SK-N-SH (cell line): ENCODE results near the gene PIK3CG. TPM values are rescaled to one million over a fixed set of nuclear protein-coding genes. Genes with fewer than 3 reads are reported as not detected.

Source experiments
- CTCF ChIA-PET: fragments of 300-600, 350-600 bp; formaldehyde crosslinking; extraction: SDS; loops from one replicate; lab custom pipeline; 2021; lab: Yijun Ruan, JAX
- POLR2A ChIA-PET: fragments of 350-600 bp; sonication (Branson Sonifier 250); formaldehyde crosslinking; extraction: SDS; loops from one replicate; lab custom pipeline; 2020; ENCODE audit warnings: antibody characterized with exemption, inconsistent platforms; lab: Yijun Ruan, JAX
- DNase-seq: peaks from one replicate; pipeline ENCODE4 v3.0.0; 2012
- H2AFZ ChIP-seq: fragments of 200-600 bp; sonication (generic); 2 replicates; pipeline ENCODE4 v1.8.1; 2016; ENCODE audit warnings: antibody characterized with exemption, mild to moderate bottlenecking, low read depth
- H3F3A ChIP-seq: fragments of 200-600 bp; sonication (generic); replicated peaks from 2 replicates; pipeline ENCODE3; 2016; ENCODE audit warnings: antibody characterized with exemption, mild to moderate bottlenecking; ENCODE audit not compliant: insufficient read depth
- H3K27ac ChIP-seq, 2 experiments: fragments of 200-500 bp in 1 of 2; fragments of 200-600 bp in 1 of 2; sonication (Bioruptor generic) in 1 of 2; sonication (generic), shearing (Covaris generic) in 1 of 2; 2 replicates each; pipeline versions ENCODE4 v1.5.1 to v1.6.1; 2014 to 2016; ENCODE audit warnings: low read depth in 2 of 2, inconsistent platforms in 1 of 2, low read length in 1 of 2, mild to moderate bottlenecking in 1 of 2, mixed read lengths in 1 of 2
- H3K27me3 ChIP-seq: fragments of 200-600 bp; sonication (generic), shearing (Covaris generic); 2 replicates; pipeline ENCODE4 v1.6.1; 2016; ENCODE audit warnings: mixed run types; ENCODE audit not compliant: insufficient read depth
- H3K36me3 ChIP-seq, 2 experiments: fragments of 200-500 bp in 1 of 2; fragments of 200-600 bp in 1 of 2; sonication (Bioruptor generic) in 1 of 2; sonication (generic) in 1 of 2; replicated peaks in 1 of 2; 2 replicates each; pipeline versions ENCODE3 to v1.5.1; 2014 to 2016; ENCODE audit warnings: low read length in 1 of 2, mild to moderate bottlenecking in 1 of 2; ENCODE audit not compliant: insufficient read depth in 2 of 2, control insufficient read depth in 1 of 2
- H3K4me1 ChIP-seq, 2 experiments: fragments of 200-500 bp in 1 of 2; fragments of 200-600 bp in 1 of 2; sonication (Bioruptor generic) in 1 of 2; sonication (generic), shearing (Covaris generic) in 1 of 2; 2 replicates each; pipeline versions ENCODE4 v1.5.1 to v1.6.1; 2014 to 2016; ENCODE audit warnings: low read depth in 1 of 2, low read length in 1 of 2, mixed run types in 1 of 2; ENCODE audit not compliant: insufficient read depth in 2 of 2, control insufficient read depth in 1 of 2
- H3K4me2 ChIP-seq: fragments of 200-600 bp; sonication (generic), shearing (Covaris generic); 2 replicates; pipeline ENCODE4 v1.6.1; 2017; ENCODE audit warnings: mixed run types
- H3K4me3 ChIP-seq, 2 experiments: fragments of 200-500 bp in 1 of 2; fragments of 200-600 bp in 1 of 2; sonication (Bioruptor generic) in 1 of 2; sonication (generic), shearing (Covaris generic) in 1 of 2; 2 replicates each; pipeline versions ENCODE4 v1.5.1 to v1.8.1; 2014 to 2016; ENCODE audit warnings: low read depth in 2 of 2, inconsistent platforms in 1 of 2, low read length in 1 of 2, mild to moderate bottlenecking in 1 of 2, mixed read lengths in 1 of 2, moderate library complexity in 1 of 2
- H3K79me2 ChIP-seq: fragments of 200-600 bp; sonication (generic); 2 replicates; pipeline ENCODE4 v1.8.1; 2017; ENCODE audit warnings: mild to moderate bottlenecking; ENCODE audit not compliant: insufficient read depth
- H3K9ac ChIP-seq: fragments of 200-600 bp; sonication (generic); 2 replicates; pipeline ENCODE4 v1.6.1; 2017; ENCODE audit warnings: mixed run types
- H3K9me2 ChIP-seq: fragments of 200-600 bp; sonication (generic); 2 replicates; pipeline ENCODE4 v1.6.1; 2017; ENCODE audit warnings: mixed run types
- H3K9me3 ChIP-seq: fragments of 200-600 bp; sonication (generic); 2 replicates; pipeline ENCODE4 v1.6.1; 2017; ENCODE audit warnings: mixed run types, mild to moderate bottlenecking, moderate library complexity
- H4K20me1 ChIP-seq: fragments of 200-600 bp; sonication (generic); 2 replicates; pipeline ENCODE4 v1.6.1; 2017; ENCODE audit warnings: mild to moderate bottlenecking, mixed run types; ENCODE audit not compliant: insufficient read depth
- CHD2 ChIP-seq: fragments of 150-350 bp; IDR thresholded peaks from 2 replicates; pipeline ENCODE4 v1.6.1; 2018; ENCODE audit warnings: low read length; ENCODE audit not compliant: partially characterized antibody
- EP300 ChIP-seq, 2 experiments: IDR thresholded peaks; 2 replicates each; pipeline versions ENCODE4 v1.4.0 to v1.6.1; 2012; ENCODE audit warnings: borderline replicate concordance in 1 of 2, low read depth in 1 of 2, low read length in 1 of 2
- FOSL2 ChIP-seq: IDR thresholded peaks from 2 replicates; pipeline ENCODE4 v1.4.0; 2012; ENCODE audit warnings: low read depth, mild to moderate bottlenecking, moderate library complexity, borderline replicate concordance
- GABPA ChIP-seq: IDR thresholded peaks from 2 replicates; pipeline ENCODE4 v1.4.0; 2012; ENCODE audit warnings: low read depth, mild to moderate bottlenecking
- GATA2 ChIP-seq: sonication (generic); formaldehyde crosslinking; IDR thresholded peaks from 2 replicates; pipeline ENCODE4 v1.5.0; 2020; ENCODE audit warnings: mild to moderate bottlenecking, missing genetic modification reagents
- JUND ChIP-seq: IDR thresholded peaks from 2 replicates; pipeline ENCODE4 v1.4.0; 2012
- MEF2A ChIP-seq: IDR thresholded peaks from 2 replicates; pipeline ENCODE4 v1.4.0; 2012; ENCODE audit warnings: low read depth, borderline replicate concordance
- NRF1 ChIP-seq: IDR thresholded peaks from 2 replicates; pipeline ENCODE4 v1.6.1; 2012; ENCODE audit warnings: low read depth, mild to moderate bottlenecking, low read length
- POLR2AphosphoS5 ChIP-seq: IDR thresholded peaks from 2 replicates; pipeline ENCODE4 v1.6.1; 2012; ENCODE audit warnings: low read depth, low read length
- RAD21 ChIP-seq: IDR thresholded peaks from 2 replicates; pipeline ENCODE4 v1.6.1; 2012; ENCODE audit warnings: mild to moderate bottlenecking, low read length
- RCOR1 ChIP-seq: fragments of 150-350 bp; IDR thresholded peaks from 2 replicates; pipeline ENCODE4 v1.6.1; 2017; ENCODE audit warnings: antibody characterized with exemption, low read length
- RFX5 ChIP-seq: IDR thresholded peaks from 2 replicates; pipeline ENCODE4 v1.6.1; 2012; ENCODE audit warnings: mild to moderate bottlenecking, improper control_type of control experiment, low read length
- RXRA ChIP-seq: IDR thresholded peaks from 2 replicates; pipeline ENCODE4 v1.4.0; 2012; ENCODE audit warnings: low read depth, mild to moderate bottlenecking, borderline replicate concordance
- SIN3A ChIP-seq: IDR thresholded peaks from 2 replicates; pipeline ENCODE4 v1.6.1; 2012; ENCODE audit warnings: low read depth, mild to moderate bottlenecking, low read length, moderate library complexity, borderline replicate concordance
- SMC3 ChIP-seq: IDR thresholded peaks from 2 replicates; pipeline ENCODE4 v1.6.1; 2012; ENCODE audit warnings: low read depth, low read length, improper control_type of control experiment
- TCF12 ChIP-seq: IDR thresholded peaks from 2 replicates; pipeline ENCODE4 v1.4.0; 2012
- TEAD4 ChIP-seq: IDR thresholded peaks from 2 replicates; pipeline ENCODE4 v1.4.0; 2012; ENCODE audit warnings: mild to moderate bottlenecking, borderline replicate concordance; ENCODE audit not compliant: insufficient read depth
- WGBS: methylation state at CpG from one replicate; pipeline ENCODE4 v1.1.6; 2017; ENCODE audit warnings: low lambda C conversion rate; 5-methylcytosine and 5-hydroxymethylcytosine counted together
- polyA plus RNA-seq, 3 experiments: library from polyadenylated mRNA; depleted of rRNA; stranded (reverse); fragments of >200 nt; gene quantifications; 2 replicates each; pipeline ENCODE4 v1.2.3, GENCODE V29; 2012
- TF ChIP-seq, protein P1 (sequence below): fragments of 200-600 bp; sonication (generic); IDR thresholded peaks from 2 replicates; pipeline ENCODE4 v1.6.1; 2017; ENCODE audit warnings: antibody characterized with exemption, mild to moderate bottlenecking, moderate library complexity
- TF ChIP-seq, protein P2 (sequence below): IDR thresholded peaks from 2 replicates; pipeline ENCODE4; 2012

Gene PIK3CG
- polyA plus RNA-seq, 1 of the 3 experiments (the other 2 are of a cell fraction), result not detected

DNA sequence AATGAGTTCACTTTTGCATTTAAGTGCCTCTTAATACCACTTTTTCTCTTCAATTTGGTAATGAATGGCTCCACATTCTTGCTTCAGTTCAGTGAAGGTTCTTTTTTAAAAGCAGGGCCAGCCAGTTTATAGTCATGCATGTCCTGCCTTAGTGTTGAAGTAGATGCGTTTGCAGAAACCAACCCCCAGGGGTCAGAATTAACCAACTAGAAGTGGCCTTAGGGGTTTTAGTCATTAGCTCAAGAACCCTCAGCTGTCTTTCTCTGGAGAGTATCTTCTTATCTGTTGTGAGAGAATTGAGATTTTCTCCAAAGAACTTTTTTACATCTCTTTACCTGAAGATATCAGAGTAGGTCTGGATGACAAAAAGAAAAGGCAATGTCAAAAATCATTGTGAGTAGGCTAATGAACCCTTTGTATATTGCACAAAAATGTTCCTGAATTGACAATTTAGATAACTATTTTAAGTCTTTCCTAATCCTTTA lies 82.2 kb downstream of the PIK3CG start:
- Histone ChIP-seq H3K9me3 (no peaks in the 10 kb centered on the region), H3K4me1 (peaks cover 0 to under 1% of the 10 kb centered on the region in 2 experiments; a peak in 1 of 4 replicates), H3K4me3 (no peak overlapping the region), H3K27me3 (no peaks in the 10 kb centered on the region), H4K20me1 (no peaks in the 10 kb centered on the region), H3F3A (no peaks in the 10 kb centered on the region), H3K79me2 (no peaks in the 10 kb centered on the region; the same call in 1 of the 2 replicates), H3K36me3 (no peaks in the 10 kb centered on the region), H3K9me2 (no peaks in the 10 kb centered on the region), H3K9ac (no peak overlapping the region), H3K4me2 (no peak overlapping the region), H2AFZ (no peak overlapping the region), H3K27ac (no peak overlapping the region)
- ChIA-PET POLR2A (interaction anchor here (0.6 kb wide), 1 partner anchor 39 kb away, joined by 3 read pairs; no protein-coding TSS in a partner anchor), CTCF (interaction anchor here (0.5 to 8.7 kb wide), 49 partner anchors 8 to 932 kb away, joined by 3 to 118 read pairs (median 4); no protein-coding TSS in a partner anchor)
- DNase-seq, result peak; percentile 72
- WGBS, result 0% methylated on average over 1 of the region's 1 CpG
- TF ChIP-seq SIN3A (0 out of 2 replicates have a peak, but pooled peaks have one; percentile 32), TEAD4 (no peak), GABPA (no peak), GATA2 (CRISPR knock-in tag) (no peak), RFX5 (no peak), EP300 (IDR thresholded peaks at IDR 0.05; ENCODE audit: borderline replicate concordance in 1 of 2, low read depth in 1 of 2, low read length in 1 of 2) (no peak), MEF2A (no peak), POLR2AphosphoS5 (no peak), RCOR1 (no peak), JUND (0 out of 2 replicates have a peak, but pooled peaks have one; percentile 6), NRF1 (0 out of 2 replicates have a peak, but pooled peaks have one; percentile 18), RAD21 (peak; percentile 96), FOSL2 (peak; percentile 12; the same call in 1 of the 2 replicates), SMC3 (peak; percentile 99)
- TF ChIP-seq, protein P1, sequence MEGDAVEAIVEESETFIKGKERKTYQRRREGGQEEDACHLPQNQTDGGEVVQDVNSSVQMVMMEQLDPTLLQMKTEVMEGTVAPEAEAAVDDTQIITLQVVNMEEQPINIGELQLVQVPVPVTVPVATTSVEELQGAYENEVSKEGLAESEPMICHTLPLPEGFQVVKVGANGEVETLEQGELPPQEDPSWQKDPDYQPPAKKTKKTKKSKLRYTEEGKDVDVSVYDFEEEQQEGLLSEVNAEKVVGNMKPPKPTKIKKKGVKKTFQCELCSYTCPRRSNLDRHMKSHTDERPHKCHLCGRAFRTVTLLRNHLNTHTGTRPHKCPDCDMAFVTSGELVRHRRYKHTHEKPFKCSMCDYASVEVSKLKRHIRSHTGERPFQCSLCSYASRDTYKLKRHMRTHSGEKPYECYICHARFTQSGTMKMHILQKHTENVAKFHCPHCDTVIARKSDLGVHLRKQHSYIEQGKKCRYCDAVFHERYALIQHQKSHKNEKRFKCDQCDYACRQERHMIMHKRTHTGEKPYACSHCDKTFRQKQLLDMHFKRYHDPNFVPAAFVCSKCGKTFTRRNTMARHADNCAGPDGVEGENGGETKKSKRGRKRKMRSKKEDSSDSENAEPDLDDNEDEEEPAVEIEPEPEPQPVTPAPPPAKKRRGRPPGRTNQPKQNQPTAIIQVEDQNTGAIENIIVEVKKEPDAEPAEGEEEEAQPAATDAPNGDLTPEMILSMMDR, result peak; percentile 98

DNA sequence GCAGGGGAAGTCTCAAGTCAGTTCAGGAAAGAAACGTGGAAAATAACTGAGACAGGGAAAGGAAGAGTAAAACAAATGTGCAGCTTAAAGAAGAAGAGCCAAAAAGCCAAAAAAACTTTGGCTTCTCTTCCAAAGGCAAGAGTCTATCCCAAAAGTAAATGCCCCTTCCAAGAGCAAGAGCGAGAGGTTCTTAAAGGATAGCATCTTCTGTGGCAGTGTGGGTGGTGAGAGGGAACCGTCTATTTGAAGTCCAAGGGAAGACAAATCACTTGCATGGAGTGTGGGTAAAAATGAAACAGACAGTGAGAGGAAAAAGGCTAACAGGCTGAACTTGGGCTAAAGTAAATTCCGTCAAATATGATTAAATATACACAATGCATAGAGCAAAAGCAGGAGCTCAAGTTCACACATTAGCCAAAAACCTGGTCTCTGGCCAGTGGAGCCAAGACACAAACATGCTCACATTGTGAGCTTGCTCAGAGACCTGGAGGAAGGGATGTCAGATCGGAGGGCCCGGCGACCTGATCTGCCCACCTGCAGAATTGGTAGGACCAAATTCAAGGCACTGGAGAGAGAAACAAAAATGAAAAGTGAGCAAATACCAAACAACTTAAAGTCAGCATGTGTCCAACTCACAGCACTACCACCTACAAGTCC lies 87.0 kb downstream of the PIK3CG start:
- WGBS, result 84% methylated on average over 7 of the region's 7 CpGs
- ChIA-PET POLR2A (interaction anchor here (0.6 kb wide), 1 partner anchor 216 kb away, joined by 6 read pairs; no protein-coding TSS in a partner anchor), CTCF (interaction anchor here (1.0 to 8.7 kb wide), 7 partner anchors 11 to 200 kb away, joined by 3 to 118 read pairs (median 6); no protein-coding TSS in a partner anchor)
- H2AFZ ChIP-seq, result no peak overlapping the region
- H3K9me3 ChIP-seq, result no peaks in the 10 kb centered on the region
- no peaks in the 10 kb centered on the region for H4K20me1 ChIP-seq
- H3K4me3 ChIP-seq, result no peak overlapping the region
- H3K4me1 ChIP-seq, result peaks cover 0 to 2% of the 10 kb centered on the region in 2 experiments; a peak in 1 of 4 replicates
- H3K9ac ChIP-seq, result no peak overlapping the region
- H3K27me3 ChIP-seq, result no peaks in the 10 kb centered on the region
- no peaks in the 10 kb centered on the region for H3K36me3 ChIP-seq
- H3K4me2 ChIP-seq, result no peak overlapping the region
- H3F3A ChIP-seq, result no peaks in the 10 kb centered on the region
- no peak overlapping the region for H3K27ac ChIP-seq
- no peaks in the 10 kb centered on the region for H3K9me2 ChIP-seq
- TF ChIP-seq TCF12 (peak; percentile 42; the same call in 1 of the 2 replicates), RXRA (no peak), EP300 (IDR thresholded peaks at IDR 0.05; ENCODE audit: borderline replicate concordance in 1 of 2, low read depth in 1 of 2, low read length in 1 of 2) (peak in 1 of 2 experiments; percentile 53; a peak in 1 of 4 replicates), CHD2 (no peak)
- TF ChIP-seq, protein P2, sequence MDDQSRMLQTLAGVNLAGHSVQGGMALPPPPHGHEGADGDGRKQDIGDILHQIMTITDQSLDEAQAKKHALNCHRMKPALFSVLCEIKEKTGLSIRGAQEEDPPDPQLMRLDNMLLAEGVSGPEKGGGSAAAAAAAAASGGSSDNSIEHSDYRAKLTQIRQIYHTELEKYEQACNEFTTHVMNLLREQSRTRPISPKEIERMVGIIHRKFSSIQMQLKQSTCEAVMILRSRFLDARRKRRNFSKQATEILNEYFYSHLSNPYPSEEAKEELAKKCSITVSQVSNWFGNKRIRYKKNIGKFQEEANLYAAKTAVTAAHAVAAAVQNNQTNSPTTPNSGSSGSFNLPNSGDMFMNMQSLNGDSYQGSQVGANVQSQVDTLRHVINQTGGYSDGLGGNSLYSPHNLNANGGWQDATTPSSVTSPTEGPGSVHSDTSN, result peak; percentile 32; the same call in 1 of the 2 replicates
- H3K79me2 ChIP-seq, result no peaks in the 10 kb centered on the region
- no peak for DNase-seq
